CD4-positive, alpha-beta T cell treated with Interleukin-6 for 4 hours (primary cell): ENCODE measurements around the gene SCN2B.
A peak's percentile ranks its signal among the peaks of the same experiment; 100 is the strongest.

Experiments used
- DNase-seq: peaks from one replicate; pipeline ENCODE4 v3.0.0-alpha.2; 2020; ENCODE audit warnings: mixed read lengths

The SCN2B gene

GRCh38 chr11:118172356-118172755 lies 4.1 kb downstream of the SCN2B start:
- no peak for DNase-seq

DNA sequence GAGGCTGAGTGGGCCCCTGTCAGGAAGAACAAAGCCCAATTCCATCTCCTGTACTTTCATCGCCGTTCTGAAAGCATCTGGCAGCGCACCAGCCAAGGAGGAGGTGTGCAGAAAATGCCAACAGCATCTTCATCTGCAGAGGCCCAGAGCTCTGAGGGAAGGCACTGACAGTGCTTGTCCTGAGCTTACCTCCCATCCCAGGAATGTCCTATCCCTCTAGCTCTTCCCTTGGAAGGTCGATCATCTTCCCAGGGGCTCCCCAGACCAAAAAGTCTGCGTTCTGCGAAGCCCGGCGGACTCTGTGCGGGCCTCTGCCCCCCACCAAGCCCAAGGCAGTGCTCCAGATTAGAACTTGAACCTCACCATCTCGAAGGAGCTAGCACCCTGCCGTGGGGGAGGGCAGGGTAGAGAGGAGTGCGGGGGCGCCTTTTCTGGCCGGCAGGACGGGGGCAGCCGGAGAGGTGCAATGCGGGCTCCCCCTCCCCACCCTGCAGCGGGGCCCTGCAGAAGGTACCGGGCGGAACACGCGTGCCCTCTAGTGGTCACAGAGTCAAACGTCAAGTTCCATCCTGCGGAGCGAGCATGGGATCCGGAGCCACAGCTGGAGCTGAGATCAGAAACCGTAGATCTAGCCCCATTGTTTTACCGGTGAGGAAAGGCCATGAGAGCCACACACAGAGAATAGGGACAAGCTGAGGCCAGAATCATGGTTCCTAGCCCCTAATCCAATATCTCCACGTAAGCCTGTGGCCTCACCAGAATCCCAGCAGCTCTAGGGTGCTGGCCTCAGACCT lies 5.0 kb downstream of the SCN2B start:
- peak; percentile 82 for DNase-seq

GRCh38 chr11:118170882-118171268 lies 5.6 kb downstream of the SCN2B start:
- DNase-seq = no peak

DNA sequence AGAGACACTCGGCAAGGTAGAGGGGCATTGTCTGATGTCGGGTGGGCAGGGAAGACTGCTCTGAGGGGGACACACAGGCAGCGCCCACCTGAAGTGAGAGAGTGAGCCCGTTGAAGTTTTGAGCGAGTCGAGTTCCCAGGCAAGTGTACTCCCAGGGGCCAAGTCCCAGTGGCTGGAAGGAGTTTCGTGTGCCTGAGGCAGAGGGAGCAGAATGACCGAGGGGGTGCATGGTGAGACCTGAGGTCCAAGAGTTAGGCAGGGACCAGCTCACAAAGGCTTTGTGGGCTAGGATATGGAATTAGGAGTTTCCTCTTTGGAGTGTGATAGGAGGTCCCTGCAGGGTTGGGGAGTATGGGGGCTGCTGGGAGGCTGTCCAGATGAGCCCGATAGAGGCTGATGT lies 6.2 kb downstream of the SCN2B start:
- DNase-seq = no peak

- DNase-seq = no peak
Observed at GRCh38 chr11:118169300-118170140, 6.9 kb downstream of the SCN2B start.

GRCh38 chr11:118168751-118169150 lies 7.7 kb downstream of the SCN2B start:
- DNase-seq = no peak

DNA sequence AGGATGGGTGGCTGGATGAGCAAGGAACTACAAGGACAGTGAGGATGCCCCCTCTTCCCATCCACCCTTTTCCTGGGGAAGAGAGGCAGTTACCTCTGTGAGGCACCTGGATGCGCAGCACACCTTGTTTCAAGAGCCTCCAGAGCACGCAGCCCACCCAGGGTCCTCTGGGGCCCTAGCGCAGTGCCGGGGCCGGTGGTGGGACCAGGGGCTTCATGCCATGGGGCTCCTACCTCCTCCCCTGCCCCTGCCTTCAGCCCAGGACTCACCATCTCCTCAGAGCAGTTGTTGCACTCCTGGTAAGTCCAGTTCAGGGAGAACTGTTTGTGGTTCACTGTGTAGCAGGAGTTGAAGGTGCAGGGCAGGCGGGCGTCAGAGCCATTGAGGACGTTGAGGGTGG lies 8.1 kb downstream of the SCN2B start:
- DNase-seq = no peak

DNA sequence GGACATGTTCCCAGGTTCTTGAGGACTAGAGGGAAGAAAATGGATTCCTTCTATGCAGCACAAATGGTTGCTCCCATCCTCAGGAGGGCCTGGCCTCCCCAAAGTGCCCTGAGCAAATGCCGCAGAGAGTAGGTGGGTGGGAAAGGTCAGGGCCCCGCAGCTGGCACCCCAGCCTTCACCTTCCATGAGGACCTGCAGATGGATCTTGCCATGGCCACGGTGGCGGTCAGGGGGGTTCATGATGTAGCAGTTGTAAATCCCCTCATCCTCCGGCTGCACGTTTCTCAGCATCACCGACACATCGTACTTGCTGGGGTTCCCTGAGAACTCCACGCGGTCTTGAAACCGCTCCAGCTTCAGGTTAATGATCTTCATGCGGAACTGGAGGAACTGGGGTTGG lies 8.5 kb downstream of the SCN2B start:
- no peak for DNase-seq

DNA sequence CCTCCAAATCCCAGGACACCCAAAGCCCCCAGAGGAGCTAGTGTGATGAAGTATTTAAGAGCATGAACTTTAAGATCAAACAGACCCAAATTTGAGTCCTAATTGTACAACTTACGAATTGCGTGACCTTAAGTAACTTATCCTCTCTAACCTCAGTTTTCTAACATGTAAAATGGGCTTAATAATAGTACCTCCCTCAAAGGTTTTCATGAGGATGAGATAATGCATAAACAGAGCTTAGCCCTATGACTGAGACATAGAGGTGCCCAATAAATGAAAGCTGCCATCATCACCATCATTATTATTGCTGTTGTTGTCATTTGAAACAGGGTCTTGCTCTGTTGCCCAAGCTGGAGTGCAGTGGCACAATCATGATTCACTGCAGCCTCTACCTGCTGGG lies 9.2 kb downstream of the SCN2B start:
- DNase-seq = no peak

DNA sequence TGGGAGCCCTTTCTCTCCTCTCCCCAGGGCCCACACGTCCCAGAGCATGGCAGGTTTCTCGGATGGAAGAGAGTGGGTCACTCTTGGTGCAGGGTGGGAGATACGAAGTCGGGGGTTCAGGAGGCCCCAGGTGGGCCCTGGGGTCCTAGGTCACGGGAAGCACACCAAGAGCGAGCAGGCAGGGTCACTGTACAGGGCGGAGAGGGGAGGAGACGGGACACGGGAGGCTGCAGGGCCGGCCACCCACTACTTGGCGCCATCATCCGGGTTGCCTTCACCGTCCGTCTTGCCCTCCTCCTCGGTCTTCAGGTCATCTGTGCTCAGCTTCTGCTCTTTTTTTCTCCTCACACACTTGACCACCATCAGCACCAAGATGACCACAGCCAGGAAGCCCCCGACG lies 9.8 kb downstream of the SCN2B start:
- DNase-seq = no peak

- no peak for DNase-seq
Observed at GRCh38 chr11:118164885-118165284, 11.6 kb downstream of the SCN2B start.

DNA sequence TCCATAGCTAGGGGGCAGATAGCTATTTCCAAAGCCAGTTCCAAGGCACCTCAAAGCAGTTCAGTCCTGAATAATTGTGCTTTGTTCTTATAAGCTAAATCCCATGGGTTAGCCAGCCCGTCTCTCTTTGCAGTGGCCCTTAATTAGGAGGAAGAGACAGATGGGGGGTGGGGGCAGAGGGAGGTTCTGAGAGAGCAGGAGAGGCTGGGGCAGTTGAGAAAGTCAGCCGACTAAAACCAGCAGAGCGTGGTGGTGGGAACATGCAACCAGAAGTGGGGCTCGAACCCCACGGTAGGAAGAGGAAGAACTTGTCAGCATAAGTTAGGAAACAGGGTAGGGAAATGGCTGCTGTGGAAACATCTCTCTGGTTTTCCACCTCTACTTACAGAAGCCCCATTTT lies 12.9 kb downstream of the SCN2B start:
- no peak for DNase-seq

DNA sequence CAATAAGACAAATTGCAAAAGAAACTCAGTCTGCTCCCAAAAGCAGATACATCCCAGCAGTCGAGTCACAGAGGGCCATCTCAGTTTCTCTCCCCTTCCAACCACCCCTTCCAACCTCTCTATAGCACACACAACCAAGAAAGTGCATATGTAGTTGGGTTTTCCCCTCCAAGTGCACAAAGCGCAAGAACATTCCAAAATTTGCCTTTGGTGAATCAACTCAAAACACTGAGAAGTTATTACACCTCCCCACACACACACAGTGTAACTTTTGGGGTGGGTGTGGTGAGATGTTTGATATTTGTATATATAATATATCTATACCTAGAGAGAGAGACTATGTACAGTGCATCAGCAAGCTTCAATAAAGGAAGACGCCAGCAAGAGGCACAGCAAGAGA lies 13.6 kb downstream of the SCN2B start:
- DNase-seq = no peak

- no peak for DNase-seq
Observed at GRCh38 chr11:118161786-118162185, 14.7 kb downstream of the SCN2B start.

DNA sequence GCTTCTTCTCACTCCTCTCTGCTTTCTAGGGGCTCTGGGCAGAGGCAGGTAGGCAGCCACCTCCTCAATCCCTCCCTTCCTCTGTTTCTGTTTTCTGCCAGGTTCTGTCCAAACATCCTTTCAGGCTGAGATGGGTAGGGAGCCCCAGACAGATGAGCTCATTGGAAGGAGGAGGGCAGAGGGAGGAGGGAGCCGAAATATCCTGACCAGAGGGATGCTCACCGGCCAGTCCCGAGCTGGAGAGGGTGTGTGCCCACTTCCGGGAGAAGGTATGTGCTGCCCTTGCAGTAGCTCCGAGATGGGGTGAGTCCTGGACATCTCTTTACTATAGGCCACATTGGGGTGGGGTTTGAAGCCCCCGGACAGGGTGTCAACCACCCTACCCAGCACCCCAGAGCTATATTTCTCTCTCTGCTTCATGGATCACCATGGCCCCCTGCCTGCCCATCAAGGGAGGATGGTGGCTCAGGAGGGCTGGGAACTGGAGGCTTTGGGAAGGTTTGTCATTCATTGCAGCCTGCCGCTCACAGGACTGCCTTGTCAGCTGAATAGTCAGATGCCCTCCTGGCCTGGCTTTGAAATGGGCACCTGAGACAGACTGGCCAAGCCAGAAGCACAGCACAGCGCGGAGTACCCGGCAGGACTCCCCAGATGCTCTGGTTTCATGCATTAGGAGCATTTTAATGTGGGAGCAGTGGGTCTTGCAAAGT lies 19.1 kb downstream of the SCN2B start:
- no peak for DNase-seq

DNA sequence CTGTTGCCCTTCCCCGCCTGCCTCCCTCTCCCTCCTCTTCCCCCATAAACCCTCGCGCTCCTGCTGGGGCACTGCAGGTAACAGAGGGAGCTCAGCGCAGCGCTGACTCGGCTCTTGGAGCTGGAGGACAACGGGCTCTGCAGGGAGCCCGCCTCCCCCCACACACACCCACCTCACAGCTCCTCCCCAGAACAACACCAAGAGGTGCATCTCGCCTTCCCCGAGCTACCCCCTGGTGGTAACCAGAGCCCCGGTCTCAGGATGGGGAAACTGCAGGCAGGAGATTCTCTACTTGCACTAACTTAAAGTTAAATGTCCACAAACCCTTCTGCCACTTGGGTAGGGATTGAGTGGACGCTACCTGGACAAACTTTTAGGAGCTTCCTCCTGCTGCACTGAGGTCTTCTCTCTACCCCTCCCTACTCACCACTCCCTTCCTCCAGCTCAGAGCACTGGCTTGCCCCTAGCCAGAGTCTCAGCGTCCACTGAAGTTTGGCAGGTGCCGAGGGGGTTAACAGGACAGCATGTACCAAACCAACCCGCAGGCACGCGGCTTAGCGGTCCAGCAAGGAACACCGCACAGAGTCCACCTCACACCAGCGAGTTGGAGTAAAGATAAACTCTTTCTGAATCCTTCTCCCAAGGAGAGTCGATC lies 19.8 kb downstream of the SCN2B start:
- peak; percentile 15 for DNase-seq

DNA sequence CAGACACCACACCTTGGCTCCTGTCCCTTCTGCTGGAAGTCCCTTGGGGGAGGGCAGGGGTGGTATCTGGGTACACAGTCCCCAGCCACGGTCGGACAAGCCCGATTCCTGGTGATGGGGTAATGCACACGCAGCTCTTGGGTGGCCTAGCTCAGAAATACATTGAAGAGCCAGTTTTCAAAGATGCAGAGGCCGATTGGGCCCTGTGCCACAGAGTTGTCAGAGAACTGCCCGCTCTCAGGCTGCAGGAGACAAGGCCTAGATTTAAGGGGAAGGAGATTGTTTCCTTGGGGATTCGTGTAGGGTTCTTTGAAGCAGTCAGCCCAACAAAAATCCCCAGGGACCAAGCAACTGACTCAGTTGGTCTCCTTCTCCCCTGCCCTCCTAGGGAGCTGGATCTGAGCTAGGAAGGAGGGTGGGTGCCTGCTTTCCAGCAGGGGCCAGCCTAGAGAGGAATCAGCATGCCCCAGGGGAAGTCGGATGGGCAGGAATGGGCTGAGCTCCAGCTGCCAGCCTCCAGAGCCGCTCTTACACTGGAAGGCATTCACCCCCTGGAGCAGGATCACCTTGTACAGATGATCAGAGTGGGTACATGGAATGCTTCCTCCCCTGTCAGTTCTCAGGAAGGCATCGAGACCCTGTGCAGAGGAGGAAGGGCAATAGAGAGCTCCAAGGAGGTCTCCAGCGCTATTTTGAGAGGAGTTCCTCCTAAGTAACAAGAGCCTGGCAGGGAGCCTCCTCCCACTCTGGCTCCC lies 20.5 kb downstream of the SCN2B start:
- no peak for DNase-seq

- no peak for DNase-seq
Observed at GRCh38 chr11:118154641-118155040, 21.8 kb downstream of the SCN2B start.

DNA sequence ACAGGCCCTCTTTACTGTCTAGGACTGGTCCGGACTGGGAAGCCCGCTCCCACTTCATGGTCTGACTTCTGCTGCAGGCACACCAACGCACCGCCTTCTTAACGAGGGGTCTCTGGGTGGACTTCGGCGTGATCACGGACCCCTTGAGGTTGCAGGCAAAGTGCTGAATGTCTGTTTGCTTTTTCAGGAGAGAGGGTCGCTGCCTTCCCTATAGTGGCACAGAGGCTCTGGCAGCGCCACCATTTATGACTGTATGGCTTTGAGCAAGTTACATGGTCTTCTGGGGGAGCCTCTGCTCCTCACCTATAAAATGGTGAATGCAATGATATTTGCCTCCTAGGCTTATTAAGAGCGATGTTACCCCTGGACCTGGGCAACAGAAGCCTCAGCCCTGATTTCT lies 22.5 kb downstream of the SCN2B start:
- DNase-seq = no peak

DNA sequence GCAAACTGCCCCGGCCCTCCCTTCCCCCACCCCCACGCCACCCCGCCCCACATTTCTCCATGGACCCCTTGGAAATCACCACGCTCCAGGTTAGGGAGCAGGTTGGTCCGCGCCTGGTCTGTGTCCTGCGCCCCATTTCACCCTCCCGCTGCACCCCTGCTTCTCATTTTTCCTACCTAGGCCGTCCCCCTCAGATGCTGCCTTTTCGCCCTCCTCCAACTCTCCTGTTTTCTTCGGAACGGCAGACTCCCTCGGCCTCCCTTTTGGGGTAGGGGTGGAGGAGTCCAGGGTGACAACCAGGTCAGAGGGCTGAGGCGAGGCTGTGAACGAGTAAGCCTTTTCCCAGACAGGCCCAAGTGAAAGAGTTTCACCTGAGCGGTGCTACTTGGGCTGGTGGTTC lies 22.9 kb downstream of the SCN2B start:
- no peak for DNase-seq

- no peak for DNase-seq
Observed at GRCh38 chr11:118152552-118153471, 23.6 kb downstream of the SCN2B start, which contains the start of gene SCN4B. TSS of gene SCN4B (minus strand) at chr11:118152823. CDS start at chr11:118152673, 150 bp downstream.
